HepG2 (cell line): Measurements from ENCODE around the gene SLC43A1. TPM values are rescaled to one million over a fixed set of nuclear protein-coding genes. Genes with fewer than 3 reads are reported as not detected.

Experiments used
- GZF1 ChIP-seq: sonication (generic); formaldehyde crosslinking; IDR thresholded peaks from 2 replicates; pipeline ENCODE4 v1.5.1; 2020; ENCODE audit warnings: mild to moderate bottlenecking, missing genetic modification reagents
- HIVEP1 ChIP-seq: sonication (generic); formaldehyde crosslinking; IDR thresholded peaks from 2 replicates; pipeline ENCODE4 v1.4.0; 2020; ENCODE audit warnings: mild to moderate bottlenecking, missing genetic modification reagents
- IKZF1 ChIP-seq: fragments of 450-650 bp; IDR thresholded peaks from 2 replicates; pipeline ENCODE4 v1.7.1; 2016
- KAT8 ChIP-seq: IDR thresholded peaks from 2 replicates; pipeline ENCODE4 v1.6.1; 2016; ENCODE audit warnings: missing genetic modification reagents, missing compliant biosample characterization
- KDM2A ChIP-seq: sonication (generic); formaldehyde crosslinking; IDR thresholded peaks from 2 replicates; pipeline ENCODE4 v1.4.0; 2020; ENCODE audit warnings: low read depth, missing genetic modification reagents, borderline replicate concordance
- MAX ChIP-seq: IDR thresholded peaks from 2 replicates; pipeline ENCODE4 v1.6.1; 2012; ENCODE audit warnings: inconsistent platforms
- MEIS1 ChIP-seq: sonication (generic); formaldehyde crosslinking; IDR thresholded peaks from 2 replicates; pipeline ENCODE4 v1.9.0; 2021; ENCODE audit warnings: mild to moderate bottlenecking, missing genetic modification reagents, moderate library complexity, borderline replicate concordance
- NCOA2 ChIP-seq: sonication (generic); formaldehyde crosslinking; IDR thresholded peaks from 2 replicates; pipeline ENCODE4 v1.8.0; 2022; ENCODE audit warnings: inconsistent platforms
- RBFOX2 ChIP-seq: fragments of 200-400 bp; formaldehyde crosslinking; IDR thresholded peaks from 2 replicates; pipeline ENCODE4 v1.6.1; 2017; ENCODE audit warnings: low read depth, mild to moderate bottlenecking, low read length
- SIX1 ChIP-seq: sonication (generic); formaldehyde crosslinking; IDR thresholded peaks from 2 replicates; pipeline ENCODE4 v1.4.0; 2020; ENCODE audit warnings: missing genetic modification reagents, borderline replicate concordance
- SIX4 ChIP-seq: sonication (generic); formaldehyde crosslinking; IDR thresholded peaks from 2 replicates; pipeline ENCODE4 v1.4.0; 2020; ENCODE audit warnings: missing genetic modification reagents
- SPEN ChIP-seq: sonication (generic); formaldehyde crosslinking; IDR thresholded peaks from 2 replicates; pipeline ENCODE4 v1.5.1; 2020; ENCODE audit warnings: low read depth, mild to moderate bottlenecking, missing genetic modification reagents
- TARDBP ChIP-seq: sonication (generic); formaldehyde crosslinking; IDR thresholded peaks from 2 replicates; pipeline ENCODE4 v1.8.0; 2022; ENCODE audit warnings: mild to moderate bottlenecking, missing genetic modification reagents
- ZNF138 ChIP-seq: sonication (generic); formaldehyde crosslinking; IDR thresholded peaks from 2 replicates; pipeline ENCODE4 v1.5.0; 2020; ENCODE audit warnings: mild to moderate bottlenecking, low read depth, missing genetic modification reagents
- ZNF251 ChIP-seq: sonication (generic); formaldehyde crosslinking; IDR thresholded peaks from 2 replicates; pipeline ENCODE4 v1.9.0; 2021; ENCODE audit warnings: mild to moderate bottlenecking, missing genetic modification reagents
- ZNF282 ChIP-seq: fragments of 450-650 bp; IDR thresholded peaks from 2 replicates; pipeline ENCODE4 v1.6.1; 2018; ENCODE audit not compliant: partially characterized antibody
- ZNF687 ChIP-seq: sonication (generic); formaldehyde crosslinking; IDR thresholded peaks from 2 replicates; pipeline ENCODE4 v1.5.1; 2020; ENCODE audit warnings: mild to moderate bottlenecking, missing genetic modification reagents, moderate library complexity
- ZNF710 ChIP-seq: sonication (generic); formaldehyde crosslinking; IDR thresholded peaks from 2 replicates; pipeline ENCODE4 v1.5.0; 2020; ENCODE audit warnings: mild to moderate bottlenecking, missing genetic modification reagents, borderline replicate concordance
- ZNF878 ChIP-seq: sonication (generic); formaldehyde crosslinking; IDR thresholded peaks from 2 replicates; pipeline ENCODE4 v1.8.1; 2023; ENCODE audit warnings: mild to moderate bottlenecking, missing genetic modification reagents, moderate library complexity
- polyA plus RNA-seq, 8 experiments: library from polyadenylated mRNA; depleted of rRNA in 3 of 8; stranded (reverse) in 7 of 8; unstranded in 1 of 8; fragments of >200 nt; fragmentation: Illumina TruSeq in 4 of 8; extraction: Trizol in 4 of 8; gene quantifications; 2 replicates each; pipeline versions ENCODE4 v1.2.1 to v1.2.3, GENCODE V29; 2011 to 2016; ENCODE audit warnings: low read depth in 4 of 8, missing spikeins in 1 of 8, mixed read lengths in 1 of 8; ENCODE audit not compliant: insufficient read depth in 1 of 8
- total RNA-seq, 5 experiments: library from RNA; depleted of rRNA; stranded (reverse); fragments of >200 nt; fragmentation: Illumina TruSeq; extraction: Trizol; gene quantifications; 2 replicates each; pipeline ENCODE4 v1.2.3, GENCODE V29; 2016; ENCODE audit warnings: low read depth in 1 of 5
- TF ChIP-seq, protein P1 (sequence below): sonication (generic); formaldehyde crosslinking; IDR thresholded peaks from 2 replicates; pipeline ENCODE4 v1.4.0; 2020; ENCODE audit warnings: mild to moderate bottlenecking, missing genetic modification reagents, borderline replicate concordance

SLC43A1 gene
- total and polyA plus RNA-seq, 2 of the 13 experiments (the other 11 are each of a cell fraction or from before 2014, with no cell fraction given) = 72.3 to 87.6 TPM

- peak; percentile 32; the same call in 1 of the 2 replicates for TF ChIP-seq TARDBP (CRISPR knock-in tag)
- peak; percentile 96 for TF ChIP-seq SIX1 (CRISPR knock-in tag)
- TF ChIP-seq HIVEP1 (CRISPR knock-in tag) = no peak
- no peak for TF ChIP-seq MAX
- no peak for TF ChIP-seq ZNF687 (CRISPR knock-in tag)
- no peak for TF ChIP-seq RBFOX2
- no peak for TF ChIP-seq ZNF282
- no peak for TF ChIP-seq KAT8 (CRISPR knock-in tag)
- no peak for TF ChIP-seq ZNF251 (CRISPR knock-in tag)
- no peak for TF ChIP-seq GZF1 (CRISPR knock-in tag)
- TF ChIP-seq, protein P1, sequence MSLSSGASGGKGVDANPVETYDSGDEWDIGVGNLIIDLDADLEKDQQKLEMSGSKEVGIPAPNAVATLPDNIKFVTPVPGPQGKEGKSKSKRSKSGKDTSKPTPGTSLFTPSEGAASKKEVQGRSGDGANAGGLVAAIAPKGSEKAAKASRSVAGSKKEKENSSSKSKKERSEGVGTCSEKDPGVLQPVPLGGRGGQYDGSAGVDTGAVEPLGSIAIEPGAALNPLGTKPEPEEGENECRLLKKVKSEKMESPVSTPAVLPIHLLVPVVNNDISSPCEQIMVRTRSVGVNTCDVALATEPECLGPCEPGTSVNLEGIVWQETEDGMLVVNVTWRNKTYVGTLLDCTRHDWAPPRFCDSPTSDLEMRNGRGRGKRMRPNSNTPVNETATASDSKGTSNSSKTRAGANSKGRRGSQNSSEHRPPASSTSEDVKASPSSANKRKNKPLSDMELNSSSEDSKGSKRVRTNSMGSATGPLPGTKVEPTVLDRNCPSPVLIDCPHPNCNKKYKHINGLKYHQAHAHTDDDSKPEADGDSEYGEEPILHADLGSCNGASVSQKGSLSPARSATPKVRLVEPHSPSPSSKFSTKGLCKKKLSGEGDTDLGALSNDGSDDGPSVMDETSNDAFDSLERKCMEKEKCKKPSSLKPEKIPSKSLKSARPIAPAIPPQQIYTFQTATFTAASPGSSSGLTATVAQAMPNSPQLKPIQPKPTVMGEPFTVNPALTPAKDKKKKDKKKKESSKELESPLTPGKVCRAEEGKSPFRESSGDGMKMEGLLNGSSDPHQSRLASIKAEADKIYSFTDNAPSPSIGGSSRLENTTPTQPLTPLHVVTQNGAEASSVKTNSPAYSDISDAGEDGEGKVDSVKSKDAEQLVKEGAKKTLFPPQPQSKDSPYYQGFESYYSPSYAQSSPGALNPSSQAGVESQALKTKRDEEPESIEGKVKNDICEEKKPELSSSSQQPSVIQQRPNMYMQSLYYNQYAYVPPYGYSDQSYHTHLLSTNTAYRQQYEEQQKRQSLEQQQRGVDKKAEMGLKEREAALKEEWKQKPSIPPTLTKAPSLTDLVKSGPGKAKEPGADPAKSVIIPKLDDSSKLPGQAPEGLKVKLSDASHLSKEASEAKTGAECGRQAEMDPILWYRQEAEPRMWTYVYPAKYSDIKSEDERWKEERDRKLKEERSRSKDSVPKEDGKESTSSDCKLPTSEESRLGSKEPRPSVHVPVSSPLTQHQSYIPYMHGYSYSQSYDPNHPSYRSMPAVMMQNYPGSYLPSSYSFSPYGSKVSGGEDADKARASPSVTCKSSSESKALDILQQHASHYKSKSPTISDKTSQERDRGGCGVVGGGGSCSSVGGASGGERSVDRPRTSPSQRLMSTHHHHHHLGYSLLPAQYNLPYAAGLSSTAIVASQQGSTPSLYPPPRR = no peak
- TF ChIP-seq MEIS1 (CRISPR knock-in tag) = 0 out of 2 replicates have a peak, but pooled peaks have one; percentile 26
- peak; percentile 87 for TF ChIP-seq SIX4 (CRISPR knock-in tag)
- no peak for TF ChIP-seq NCOA2 (CRISPR knock-in tag)
- no peak for TF ChIP-seq ZNF878 (CRISPR knock-in tag)
- no peak for TF ChIP-seq SPEN (CRISPR knock-in tag)
- TF ChIP-seq IKZF1 = no peak
- TF ChIP-seq ZNF138 (CRISPR knock-in tag) = no peak
- no peak for TF ChIP-seq KDM2A (CRISPR knock-in tag)
- TF ChIP-seq ZNF710 = no peak
Measured at GRCh38 chr11:57480409-57481137, 34.9 kb downstream of the SLC43A1 start (continued).
